Panc1 (cell line): ENCODE data around the gene NFAM1. TPM values are rescaled to one million over a fixed set of nuclear protein-coding genes. Genes with fewer than 3 reads are reported as not detected.
A peak's percentile ranks its signal among the peaks of the same experiment; 100 is the strongest.

Experiments used
- ATAC-seq: fragments of 200-7000 bp; cut with Tn5 transposase; 2 replicates; pipeline ENCODE4 v1.9.1; 2020; ENCODE audit warnings: mild to moderate bottlenecking, moderate library complexity
- BruUV-seq: library from RNA; stranded (reverse); fragments of 400-500 nt; replicated peaks from 2 replicates; lab custom pipeline; 2021; lab: Mats Ljungman, UMichigan
- CTCF ChIA-PET: fragments of 300-600 bp; sonication (Branson Sonifier 250); formaldehyde crosslinking; loops from one replicate; lab custom pipeline; 2022; ENCODE audit warnings: antibody characterized with exemption; lab: Charles Lee
- POLR2A ChIA-PET: fragments of 300-600 bp; sonication (Branson Sonifier 250); formaldehyde crosslinking; loops from one replicate; lab custom pipeline; 2022; ENCODE audit warnings: antibody characterized with exemption; lab: Charles Lee
- DNase-seq: peaks from one replicate; pipeline ENCODE4 v3.0.0-alpha.2; 2010; ENCODE audit warnings: low read depth, low spot score
- H3K27ac ChIP-seq: 2 replicates; pipeline ENCODE4 v1.5.1; 2011; ENCODE audit warnings: mild to moderate bottlenecking, low read length, inconsistent platforms
- H3K27me3 ChIP-seq: fragments of 200-500 bp; sonication (Bioruptor generic); 2 replicates; pipeline ENCODE4 v1.6.0; 2014; ENCODE audit warnings: low read length, inconsistent platforms; ENCODE audit not compliant: control insufficient read depth, insufficient read depth
- H3K36me3 ChIP-seq: fragments of 200-500 bp; sonication (Bioruptor generic); 2 replicates; pipeline ENCODE4 v1.5.1; 2014; ENCODE audit warnings: inconsistent platforms, mild to moderate bottlenecking, low read length, moderate library complexity; ENCODE audit not compliant: control insufficient read depth, insufficient read depth
- H3K4me1 ChIP-seq: 2 replicates; pipeline ENCODE4 v1.5.1; 2011; ENCODE audit warnings: inconsistent platforms, mild to moderate bottlenecking, low read length, moderate library complexity; ENCODE audit not compliant: control insufficient read depth, insufficient read depth
- H3K4me3 ChIP-seq, 2 experiments: 2 replicates each; pipeline ENCODE4 v1.5.1; 2011 to 2012; ENCODE audit warnings: low read depth in 2 of 2, low read length in 2 of 2, mild to moderate bottlenecking in 2 of 2, inconsistent platforms in 1 of 2, moderate library complexity in 1 of 2
- H3K9me3 ChIP-seq: fragments of 200-500 bp; sonication (Bioruptor generic); 2 replicates; pipeline ENCODE4 v1.5.1; 2014; ENCODE audit warnings: low read depth, mild to moderate bottlenecking, inconsistent platforms, low read length, moderate library complexity; ENCODE audit not compliant: control insufficient read depth, insufficient read depth
- CTCF ChIP-seq: fragments of 450-650 bp; IDR thresholded peaks from 2 replicates; pipeline ENCODE4 v1.5.1; 2017; ENCODE audit warnings: mild to moderate bottlenecking
- POLR2AphosphoS5 ChIP-seq: IDR thresholded peaks from 2 replicates; pipeline ENCODE4 v1.6.1; 2012; ENCODE audit warnings: mild to moderate bottlenecking, low read depth, low read length, moderate library complexity
- REST ChIP-seq, 2 experiments: IDR thresholded peaks; 2 replicates each; pipeline ENCODE4 v1.6.1; 2011 to 2012; ENCODE audit warnings: low read depth in 2 of 2, control low read depth in 1 of 2, low read length in 1 of 2, mild to moderate bottlenecking in 1 of 2, moderate library complexity in 1 of 2; ENCODE audit not compliant: insufficient read depth in 1 of 2
- SIN3A ChIP-seq: IDR thresholded peaks from 2 replicates; pipeline ENCODE4 v1.6.1; 2012; ENCODE audit warnings: low read depth, mild to moderate bottlenecking, low read length, moderate library complexity, borderline replicate concordance; ENCODE audit not compliant: insufficient read depth
- TCF7L2 ChIP-seq: IDR thresholded peaks from 2 replicates; pipeline ENCODE4 v1.6.1; 2011; ENCODE audit warnings: mild to moderate bottlenecking, low read depth, low read length, inconsistent platforms
- in situ Hi-C: cut with HindIII; loops from 2 replicates; pipeline ENCODE4 v1.10.0; 2016; ENCODE audit warnings: low sequenced_read_pairs, low pct_unique_long_range_greater_than_20kb
- intact Hi-C: fragments of 100-400 bp; cut with micrococcal nuclease; formaldehyde crosslinking; loops from one replicate; pipeline ENCODE4 v1.10.0; 2022; ENCODE audit not compliant: unreplicated experiment
- total RNA-seq: library from RNA; stranded (reverse); gene quantifications from one replicate; pipeline ENCODE4 v1.2.1, GENCODE V29; 2021; ENCODE audit not compliant: unreplicated experiment

NFAM1 gene
- total RNA-seq, 1 experiment from 2014 or later: 0.41 TPM

GRCh38 chr22:42336527-42337227 is 95.5 kb downstream of the NFAM1 start:
- no peak overlapping the region for H3K27ac ChIP-seq
- ATAC-seq (no peak), DNase-seq (no peak)
- in situ Hi-C loops: no loop called here
- BruUV-seq: TSS peak; percentile 74
- H3K4me3 ChIP-seq: no peak overlapping the region
- H3K27me3 ChIP-seq: no peaks in the 10 kb centered on the region
- no peaks in the 10 kb centered on the region for H3K36me3 ChIP-seq
- peaks cover 3% of the 10 kb centered on the region; the same call in 1 of the 2 replicates for H3K4me1 ChIP-seq
- ChIA-PET POLR2A (no interaction called here), CTCF (no interaction called here)
- intact Hi-C loops: no loop called here
- TF ChIP-seq SIN3A (no peak), TCF7L2 (no peak), CTCF (no peak), POLR2AphosphoS5 (no peak), REST (IDR thresholded peaks at IDR 0.05; ENCODE audit: insufficient read depth in 1 of 2, low read depth in 2 of 2, low read length in 1 of 2) (no peak)
- H3K9me3 ChIP-seq: no peaks in the 10 kb centered on the region

- H3K4me1 ChIP-seq: peaks cover 3% of the 10 kb centered on the region; the same call in 1 of the 2 replicates
Observed at GRCh38 chr22:42335839-42336378, 96.3 kb downstream of the NFAM1 start.

More at GRCh38 chr22:42335839-42336378, 96.3 kb downstream of the NFAM1 start:
- ATAC-seq (no peak), DNase-seq (no peak)
- in situ Hi-C loops (no loop called here), intact Hi-C loops (no loop called here)
- Histone ChIP-seq H3K9me3 (no peaks in the 10 kb centered on the region), H3K36me3 (no peaks in the 10 kb centered on the region), H3K27me3 (no peaks in the 10 kb centered on the region), H3K27ac (no peak overlapping the region), H3K4me3 (no peak overlapping the region)
- ChIA-PET CTCF (no interaction called here), POLR2A (no interaction called here)
- no TSS peak for BruUV-seq
- TF ChIP-seq SIN3A (no peak), CTCF (no peak), TCF7L2 (no peak), POLR2AphosphoS5 (no peak)
